CD4-positive, alpha-beta T cell treated with Interleukin-6 at 100 ng/mL for 8 hours (primary cell): ENCODE results near the gene MYBPH.

Experiments used
- DNase-seq: peaks from one replicate; pipeline ENCODE4 v3.0.0-alpha.2; 2020; ENCODE audit warnings: mixed read lengths, low spot score

The MYBPH gene, protein sequence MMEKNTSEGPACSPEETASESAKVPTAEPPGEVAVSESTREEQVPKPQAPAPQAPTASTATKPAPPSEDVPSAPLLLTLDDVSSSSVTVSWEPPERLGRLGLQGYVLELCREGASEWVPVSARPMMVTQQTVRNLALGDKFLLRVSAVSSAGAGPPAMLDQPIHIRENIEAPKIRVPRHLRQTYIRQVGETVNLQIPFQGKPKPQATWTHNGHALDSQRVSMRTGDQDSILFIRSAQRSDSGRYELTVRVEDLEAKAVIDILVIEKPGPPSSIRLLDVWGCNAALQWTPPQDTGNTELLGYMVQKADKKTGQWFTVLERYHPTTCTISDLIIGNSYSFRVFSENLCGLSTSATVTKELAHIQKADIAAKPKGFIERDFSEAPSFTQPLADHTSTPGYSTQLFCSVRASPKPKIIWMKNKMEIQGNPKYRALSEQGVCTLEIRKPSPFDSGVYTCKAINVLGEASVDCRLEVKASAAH

DNA sequence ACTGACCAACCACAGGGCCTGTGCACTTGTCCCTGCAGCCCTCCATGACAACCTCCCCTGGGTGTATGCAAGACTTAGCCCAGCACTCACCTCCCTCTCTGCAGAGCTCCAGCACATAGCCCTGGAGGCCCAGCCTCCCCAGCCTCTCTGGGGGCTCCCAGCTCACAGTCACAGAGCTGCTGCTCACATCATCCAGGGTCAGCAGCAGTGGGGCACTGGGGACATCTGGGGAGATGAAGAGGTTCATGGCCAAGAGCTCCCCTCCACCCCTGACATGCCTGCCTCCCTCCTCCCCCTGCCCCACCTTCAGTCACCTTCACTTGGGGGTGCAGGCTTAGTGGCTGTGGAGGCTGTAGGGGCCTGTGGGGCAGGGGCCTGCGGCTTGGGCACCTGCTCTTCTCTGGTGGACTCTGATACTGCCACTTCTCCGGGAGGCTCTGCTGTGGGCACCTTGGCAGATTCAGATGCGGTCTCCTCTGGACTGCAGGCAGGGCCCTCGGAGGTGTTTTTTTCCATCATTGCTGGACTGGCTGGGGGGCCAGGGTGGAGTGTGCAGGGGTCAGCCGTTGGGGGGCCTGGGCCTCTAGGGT is at the start of gene MYBPH:
MYBPH (minus strand) TSS at position 590 of the 590 bp plus-strand sequence; CDS start at position 519, 71 bp downstream.
- no peak for DNase-seq

DNA sequence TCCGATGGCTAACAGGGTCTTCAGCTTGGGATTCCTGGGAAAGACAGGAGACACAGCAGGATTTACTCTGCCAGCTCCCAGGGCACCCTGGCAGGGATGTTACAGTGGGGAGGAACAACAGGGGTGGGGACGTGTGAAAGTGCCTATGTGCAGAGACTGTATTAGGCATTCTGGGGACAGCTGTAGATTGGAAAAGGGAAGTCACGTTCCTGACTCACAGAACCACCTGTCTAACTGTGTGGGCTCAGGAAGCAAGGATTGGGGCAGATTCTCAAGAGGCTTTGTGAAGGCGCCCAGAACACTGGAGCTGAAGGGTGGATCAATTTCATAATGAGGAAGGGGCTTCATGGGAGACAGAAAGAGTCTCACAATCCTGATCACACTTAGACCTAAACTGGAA is 49.4 kb upstream of the MYBPH start:
- no peak for DNase-seq

DNA sequence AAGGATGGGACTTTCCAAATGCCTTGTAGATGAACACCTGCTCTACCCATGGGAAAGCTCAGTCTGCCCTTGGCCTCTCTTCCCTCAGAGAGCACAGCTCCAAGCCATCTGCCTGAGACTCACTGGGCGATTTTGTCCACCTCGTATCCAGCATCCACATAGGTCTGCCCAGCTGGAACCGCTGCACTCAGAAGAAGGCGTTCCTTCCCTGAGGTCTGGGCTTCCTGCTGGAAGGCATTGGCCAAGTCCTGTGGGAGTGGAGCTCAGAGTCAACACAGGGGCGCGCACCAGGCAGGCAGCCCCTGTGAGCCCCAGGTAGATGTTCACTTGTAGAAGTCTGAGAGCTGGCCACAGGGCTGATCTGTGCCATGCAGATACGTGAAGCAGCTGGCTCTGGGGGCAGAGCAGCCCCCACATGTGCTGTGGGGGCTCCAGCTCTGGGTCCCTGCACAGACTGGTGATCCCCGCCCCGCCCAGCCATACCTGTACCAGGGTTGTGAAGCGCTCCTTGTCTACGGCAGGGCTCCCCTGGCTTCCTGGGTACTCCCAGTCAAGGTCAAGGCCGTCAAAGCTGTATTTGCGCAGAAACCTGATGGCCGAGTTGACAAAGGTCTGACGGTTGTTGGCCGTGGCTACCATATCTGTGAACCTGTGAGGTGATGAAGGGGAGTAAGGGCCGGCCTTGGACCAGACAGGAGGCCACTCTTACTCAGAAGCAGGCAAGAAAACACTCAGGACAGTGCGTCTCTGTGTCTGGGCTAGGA is 47.6 kb upstream of the MYBPH start:
- DNase-seq, result no peak

DNA sequence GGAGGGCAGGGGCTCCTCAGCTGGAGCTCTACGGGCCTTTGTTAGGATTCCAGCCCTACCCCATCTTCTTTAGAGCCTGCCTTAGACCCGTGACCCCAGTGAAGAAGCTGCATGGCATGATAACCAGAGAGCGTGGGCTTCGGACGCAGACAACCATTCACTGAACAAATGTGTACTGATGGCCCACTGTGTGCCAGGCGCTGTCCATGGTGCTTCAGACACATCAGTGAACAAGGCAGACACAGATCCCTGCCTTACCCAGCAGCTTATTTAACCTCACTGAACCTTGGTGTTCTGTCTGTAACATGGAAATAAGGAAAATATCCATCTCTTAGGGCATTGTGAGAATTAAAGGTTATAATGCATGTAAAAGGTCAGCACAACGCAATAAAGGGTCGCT is 44.3 kb upstream of the MYBPH start:
- no peak for DNase-seq

DNA sequence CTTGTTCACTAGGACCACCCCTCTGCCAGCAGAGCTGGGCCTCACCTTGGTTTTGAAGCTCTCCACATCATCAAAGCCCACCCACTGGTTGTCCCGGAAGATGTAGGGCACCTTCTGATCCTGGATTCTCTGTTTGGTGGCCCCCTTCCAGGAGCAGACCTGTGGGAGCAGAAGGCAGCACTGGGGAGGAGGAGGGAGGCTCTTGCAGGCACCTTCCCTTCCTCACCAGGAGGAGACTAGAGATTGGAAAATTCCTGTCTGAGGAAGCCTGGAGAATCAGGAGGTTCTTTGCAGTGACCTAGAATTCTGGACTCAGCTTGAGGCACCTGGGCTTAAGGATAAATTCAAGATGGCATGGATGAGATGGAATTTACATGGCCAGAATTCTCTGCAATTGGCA is 43.5 kb upstream of the MYBPH start:
- no peak for DNase-seq

DNA sequence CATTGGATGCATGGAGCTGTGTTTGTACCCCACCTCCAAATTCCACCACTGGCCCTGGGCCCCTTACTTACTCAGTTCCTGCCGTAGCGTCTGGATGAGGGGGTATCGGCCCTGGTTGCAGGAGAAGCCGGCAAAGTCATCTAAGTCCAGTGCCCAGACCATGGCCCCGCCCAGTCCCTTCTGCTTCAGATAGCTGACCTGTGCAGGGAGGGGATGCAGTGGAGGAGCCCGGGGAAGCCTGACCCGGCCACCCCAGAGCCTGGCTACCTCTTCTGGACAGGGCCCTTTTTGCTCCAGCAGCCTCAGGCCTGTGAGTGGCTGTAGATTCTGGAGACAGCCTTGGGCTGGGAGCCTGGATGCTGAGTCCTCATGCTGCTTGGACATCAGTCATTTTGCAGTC is 42.0 kb upstream of the MYBPH start:
- DNase-seq, result no peak

DNA sequence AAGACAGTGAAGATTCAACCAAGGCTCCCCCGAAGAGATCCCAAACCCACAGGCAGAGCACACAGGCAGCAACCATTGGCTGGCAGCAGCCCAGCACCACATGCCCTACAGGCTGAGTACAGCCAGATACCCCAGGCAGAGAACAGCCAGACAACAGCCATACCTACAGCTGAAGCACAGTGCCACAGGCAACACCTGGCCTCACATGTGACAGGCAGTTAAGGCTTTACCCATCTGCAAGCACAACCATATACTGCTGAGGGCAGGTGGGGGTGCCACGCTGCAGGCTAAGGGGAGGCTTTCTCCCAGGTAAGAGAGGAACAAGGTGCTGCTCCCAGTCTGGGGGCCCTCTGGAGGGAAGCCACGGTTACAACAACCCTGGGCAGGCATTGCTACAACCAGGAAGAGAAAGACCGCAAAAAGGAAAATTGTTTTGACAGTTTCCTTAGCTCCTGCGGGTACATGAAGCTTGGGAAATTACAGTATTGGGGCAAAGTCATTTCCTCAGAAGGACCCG is 41.6 kb upstream of the MYBPH start:
- no peak for DNase-seq

DNA sequence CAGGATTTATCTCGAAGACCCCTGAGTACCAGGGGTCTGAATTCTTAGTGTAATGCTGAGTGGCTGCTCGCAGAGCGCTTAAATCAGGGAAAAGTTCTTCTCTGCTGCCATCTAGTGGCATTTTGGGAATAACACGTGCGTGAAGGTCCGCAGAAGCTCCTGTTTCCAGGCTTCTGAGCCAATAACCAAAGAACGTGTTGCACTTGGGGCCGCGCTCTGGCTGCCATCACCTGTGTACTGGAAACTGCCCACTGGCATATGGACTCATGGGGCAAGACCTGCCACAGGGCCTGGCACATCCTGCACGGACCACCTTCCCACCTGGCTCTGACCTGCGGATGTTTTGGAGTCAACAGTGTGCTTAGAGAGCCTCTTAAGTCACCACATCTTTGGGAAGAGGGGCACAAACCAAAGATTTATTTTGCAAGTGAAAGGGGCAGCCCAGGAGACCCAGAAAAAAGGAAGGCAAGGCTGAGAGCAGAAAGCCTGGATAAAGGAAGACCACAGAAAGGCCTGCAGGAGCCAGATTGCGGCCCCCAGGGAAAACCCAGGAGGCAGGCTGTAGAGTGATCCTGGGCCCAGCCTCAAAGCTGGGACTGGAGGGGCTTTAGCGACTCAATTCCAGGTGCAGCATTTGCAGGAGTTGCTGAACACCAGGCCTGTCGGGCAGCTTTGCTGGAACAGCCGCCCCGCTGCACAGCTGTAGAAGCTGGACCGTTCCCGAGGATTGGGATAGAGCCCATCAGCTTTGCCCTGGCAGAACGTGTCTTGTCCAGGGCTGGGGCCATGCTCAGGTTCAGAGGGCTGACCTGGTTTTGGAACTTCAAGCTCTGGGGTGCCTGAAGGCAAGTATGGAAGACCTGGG is 40.9 kb upstream of the MYBPH start:
- DNase-seq, result peak; percentile 60

- no peak for DNase-seq
Observed at GRCh38 chr1:203215573-203215972, 39.9 kb upstream of the MYBPH start.

- DNase-seq, result no peak
Observed at GRCh38 chr1:203214871-203215270, 39.2 kb upstream of the MYBPH start.

DNA sequence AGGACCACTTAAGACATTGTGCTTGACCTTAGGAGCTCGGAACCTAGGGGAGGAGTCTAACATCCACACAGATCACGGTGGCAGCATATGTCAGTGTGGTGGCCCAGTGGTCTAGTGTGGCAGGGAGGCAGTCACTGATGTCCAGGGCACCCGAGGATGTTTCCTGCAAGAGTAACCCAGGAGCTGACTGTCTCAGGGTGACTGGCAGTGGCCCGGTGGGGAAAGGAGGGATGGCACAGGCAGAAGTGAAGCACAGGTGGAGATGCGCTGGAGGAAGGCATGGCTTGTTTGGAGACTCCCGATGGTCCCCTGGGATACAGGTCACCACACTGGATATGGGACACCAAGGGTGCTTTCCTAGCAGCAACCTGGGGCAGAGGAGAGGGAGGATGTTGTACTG is 37.5 kb upstream of the MYBPH start:
- no peak for DNase-seq

DNA sequence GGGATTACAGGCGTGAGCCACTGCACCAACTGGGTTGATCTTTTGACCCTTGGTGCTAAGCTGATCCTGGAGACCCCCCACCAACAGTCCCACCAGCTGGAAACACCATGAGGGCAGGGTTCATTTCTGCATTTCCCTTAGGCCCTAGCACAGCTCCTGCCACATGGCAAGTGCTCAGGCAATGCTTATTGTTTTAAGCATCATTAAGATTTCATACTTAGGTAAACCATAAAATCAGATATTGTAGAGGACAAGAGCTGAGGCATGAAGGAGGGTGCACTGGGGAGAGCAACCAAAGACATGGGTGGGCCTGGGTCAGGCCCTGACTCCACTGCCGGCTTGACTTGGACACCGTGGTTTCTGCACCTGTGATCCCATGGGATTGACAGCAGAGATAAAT is 36.2 kb upstream of the MYBPH start:
- no peak for DNase-seq

DNA sequence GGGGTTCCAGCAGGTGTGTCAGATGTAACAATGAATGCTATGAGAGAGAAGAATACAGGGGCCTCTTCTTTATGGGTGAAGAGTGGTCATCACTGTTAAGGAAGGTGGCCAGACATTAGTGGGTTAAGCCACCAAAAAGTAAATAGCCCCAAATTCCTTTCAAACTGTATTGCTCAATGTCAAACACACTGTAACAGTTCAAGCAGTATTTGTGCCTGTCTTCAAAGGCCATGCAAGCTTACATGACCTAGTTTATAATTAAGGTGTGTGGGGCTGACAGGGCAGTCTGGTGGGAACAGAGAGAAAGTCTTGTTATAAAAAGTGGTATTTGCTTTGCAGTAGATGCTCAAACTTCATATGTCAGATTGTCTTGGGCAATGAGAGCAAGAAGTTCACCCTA is 35.4 kb upstream of the MYBPH start:
- DNase-seq, result no peak

DNA sequence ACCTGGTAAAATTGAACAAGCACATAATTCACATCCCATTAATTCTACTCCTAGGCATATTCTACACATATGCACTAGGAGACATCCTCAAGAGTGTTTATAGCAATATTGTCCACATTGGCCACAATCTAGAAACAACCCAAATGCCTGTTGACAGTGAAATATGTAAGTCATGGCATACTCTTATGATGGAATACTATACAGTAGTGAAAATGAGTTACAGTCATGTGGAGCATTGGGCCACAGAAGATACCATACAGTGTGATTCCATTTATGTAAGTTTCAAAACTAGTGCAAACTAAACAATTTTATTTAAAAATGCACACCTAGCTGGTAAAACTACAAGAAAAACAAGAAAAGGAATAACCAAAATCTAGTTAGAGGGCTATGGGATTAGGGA is 34.7 kb upstream of the MYBPH start:
- no peak for DNase-seq

DNA sequence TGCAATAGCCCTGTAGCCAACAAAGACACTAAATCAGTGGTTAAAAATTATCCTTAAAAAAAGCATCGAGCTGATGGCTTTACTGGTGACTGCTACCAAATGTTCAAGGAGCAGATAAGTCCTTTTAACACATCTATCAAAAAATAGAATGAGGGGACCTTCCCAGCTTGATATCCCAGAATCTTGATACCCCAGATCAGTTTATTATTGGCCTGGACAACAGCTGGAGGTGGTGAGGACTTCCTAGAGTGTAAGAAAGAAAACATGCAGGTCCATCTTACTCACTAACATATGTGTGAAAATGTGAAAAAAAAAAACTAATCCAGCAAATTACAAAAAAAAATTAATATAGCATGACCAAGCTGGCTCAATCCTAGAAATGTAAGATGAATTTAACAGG is 32.6 kb upstream of the MYBPH start:
- no peak for DNase-seq

- DNase-seq, result no peak
Observed at GRCh38 chr1:203207751-203208150, 32.1 kb upstream of the MYBPH start.

GRCh38 chr1:203206129-203206687 is 30.6 kb upstream of the MYBPH start:
- DNase-seq, result no peak

GRCh38 chr1:203204756-203205155 is 29.1 kb upstream of the MYBPH start:
- no peak for DNase-seq

DNA sequence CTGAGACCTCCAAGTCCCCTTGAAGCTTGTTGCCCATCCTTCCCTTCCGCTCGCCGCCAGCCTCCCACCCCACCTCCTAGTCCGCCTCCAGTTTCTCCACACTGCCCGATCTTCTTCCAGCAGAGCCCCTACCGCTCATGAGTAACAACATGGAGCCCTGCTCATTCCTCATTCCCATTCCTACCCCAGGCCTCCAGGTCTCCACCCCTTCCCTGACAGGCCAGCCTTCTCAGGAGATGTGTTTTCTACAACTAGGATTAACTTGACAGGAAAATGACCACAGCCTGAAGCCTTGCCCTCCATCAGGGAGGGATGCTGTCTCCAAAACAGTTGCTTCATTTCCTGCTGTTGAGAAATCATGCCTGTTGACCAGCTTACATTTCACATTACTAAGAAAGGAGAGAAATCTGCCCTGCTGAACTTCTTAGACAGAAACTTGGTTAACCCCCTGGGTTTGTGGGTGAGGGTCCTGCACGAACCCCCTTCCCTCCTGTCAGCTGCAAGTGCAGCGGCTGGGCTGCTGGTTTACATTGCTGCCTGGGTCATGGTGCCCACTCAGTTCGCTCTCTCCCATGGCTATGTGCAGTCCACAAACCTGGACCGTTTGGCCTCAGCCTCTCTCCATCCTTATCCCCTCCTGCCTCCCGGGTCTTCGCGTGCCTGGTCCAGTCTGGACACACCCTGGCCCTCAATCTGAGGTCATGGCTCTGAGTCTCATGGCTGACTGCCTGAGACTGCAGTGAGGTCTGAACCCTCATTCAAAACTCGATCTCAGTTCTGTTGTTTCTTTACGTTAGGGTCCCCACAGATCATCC is 27.0 kb upstream of the MYBPH start:
- DNase-seq, result no peak

DNA sequence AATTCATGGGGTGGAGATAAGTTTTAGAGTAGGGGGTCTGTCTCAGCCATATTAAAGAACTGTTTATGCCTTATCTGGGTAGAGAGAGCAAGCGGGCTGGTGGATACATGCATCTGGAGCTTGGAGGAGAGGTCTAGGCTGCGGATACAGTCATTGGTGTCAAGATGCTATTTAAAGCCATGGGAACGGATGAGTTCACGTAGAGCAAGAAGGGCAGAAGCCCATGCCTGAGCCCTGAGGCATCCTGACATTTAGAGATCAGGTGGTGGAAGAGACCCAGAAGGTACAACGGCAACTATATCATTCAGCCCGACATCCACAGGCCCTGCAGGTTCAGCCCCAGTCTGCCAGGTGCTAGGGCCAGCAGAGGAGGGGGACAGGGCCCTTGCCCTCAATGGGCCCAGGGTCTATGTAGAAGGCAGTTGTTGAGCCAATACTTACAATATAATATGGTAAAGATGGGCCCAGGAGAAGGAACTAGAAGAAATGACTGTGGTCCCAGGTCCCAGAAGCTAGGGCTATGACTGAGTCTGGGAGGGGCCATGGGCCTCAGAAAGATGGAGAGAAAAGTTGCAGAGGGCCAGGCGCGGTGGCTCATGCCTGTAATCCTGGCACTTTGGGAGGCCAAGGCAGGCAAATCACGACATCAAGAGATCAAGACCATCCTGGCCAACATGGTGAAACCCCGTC is 26.0 kb upstream of the MYBPH start:
- no peak for DNase-seq
